EL (cell line): ENCODE measurements around the gene PELI3.
"Not testable (repeated sequence)": the region's sequence is repeated elsewhere in the genome, so short reads cannot be mapped to it uniquely, and the experiment has no call there.

Source experiments
- DNase-seq: peaks from one replicate; pipeline ENCODE4 v3.0.0-alpha.2; 2016

The PELI3 gene

DNA sequence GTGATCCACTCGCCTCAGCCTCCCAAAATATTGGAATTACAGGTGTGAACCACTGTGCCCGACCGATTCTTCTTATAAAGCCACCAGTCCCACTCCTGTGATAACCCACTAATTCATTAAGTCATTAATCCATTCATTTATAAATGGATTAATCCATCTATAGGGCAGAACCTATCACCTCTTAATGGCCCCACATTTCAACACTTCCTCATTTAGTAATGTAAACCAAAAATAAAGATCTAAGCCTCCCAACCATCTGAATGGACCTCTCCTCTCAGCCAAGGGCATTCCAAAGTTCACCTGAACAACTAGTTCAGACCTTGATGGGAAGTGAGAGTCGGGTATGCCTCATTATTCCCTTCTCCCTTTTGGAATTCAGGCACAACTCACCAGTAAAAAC, 18.2 kb upstream of the PELI3 start:
- no peak for DNase-seq

DNA sequence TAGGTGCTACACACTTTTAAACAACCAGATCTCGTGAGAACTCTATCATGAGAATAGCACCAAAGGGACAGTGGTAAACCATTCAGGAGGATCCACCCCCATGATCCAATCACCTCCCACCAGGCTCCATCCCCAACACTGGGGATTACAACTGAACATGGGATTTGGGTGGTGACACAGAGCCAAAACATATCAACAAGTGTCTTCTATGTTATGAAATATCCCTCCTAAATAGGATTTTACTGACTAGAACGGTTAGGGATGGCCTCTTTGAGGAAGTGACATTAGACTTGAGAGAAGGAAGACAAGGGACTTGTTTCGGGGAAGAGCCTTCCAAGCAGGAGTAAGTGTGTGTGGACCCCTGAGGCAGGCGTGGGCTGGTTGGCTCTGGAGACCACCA, 16.1 kb upstream of the PELI3 start:
- DNase-seq: no peak

DNA sequence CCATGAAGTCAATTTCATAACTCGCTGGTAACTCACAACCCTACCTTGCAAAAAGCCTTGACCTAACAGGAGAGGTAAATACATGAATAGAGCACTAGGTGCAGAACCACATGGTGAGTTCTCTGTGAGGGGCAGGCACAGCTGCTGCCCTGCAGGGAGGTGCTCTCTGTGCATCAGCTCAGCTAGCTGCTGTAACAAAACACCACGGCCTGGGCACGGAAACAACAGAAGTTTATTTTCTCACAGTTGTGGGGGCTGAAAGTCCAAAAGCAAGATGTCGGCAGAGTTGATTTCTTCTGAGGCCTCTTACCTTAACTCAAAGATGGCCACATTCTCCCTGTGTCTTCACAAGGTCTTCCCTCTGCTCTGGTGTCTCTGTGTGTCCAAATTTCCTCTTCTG, 15.0 kb upstream of the PELI3 start:
- no peak for DNase-seq

DNA sequence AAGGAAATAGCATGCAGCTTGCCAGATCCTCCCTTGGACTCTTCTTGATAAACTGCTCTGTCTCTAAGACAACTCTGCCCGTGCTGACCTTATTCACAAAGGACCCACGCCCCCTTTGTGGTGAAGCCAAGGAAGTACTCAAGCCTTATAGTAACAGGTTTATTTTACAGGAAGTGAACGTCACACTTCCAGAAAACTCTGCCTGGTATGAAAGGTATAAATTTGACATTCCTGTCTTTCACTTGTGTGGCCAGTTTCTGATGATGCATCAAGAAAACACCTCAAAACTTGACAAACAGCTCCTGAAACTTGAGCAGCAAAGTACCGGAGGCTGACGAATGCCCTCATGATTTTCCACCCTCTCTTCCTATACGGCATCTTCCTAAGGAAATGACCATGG, 12.5 kb upstream of the PELI3 start:
- no peak for DNase-seq

DNA sequence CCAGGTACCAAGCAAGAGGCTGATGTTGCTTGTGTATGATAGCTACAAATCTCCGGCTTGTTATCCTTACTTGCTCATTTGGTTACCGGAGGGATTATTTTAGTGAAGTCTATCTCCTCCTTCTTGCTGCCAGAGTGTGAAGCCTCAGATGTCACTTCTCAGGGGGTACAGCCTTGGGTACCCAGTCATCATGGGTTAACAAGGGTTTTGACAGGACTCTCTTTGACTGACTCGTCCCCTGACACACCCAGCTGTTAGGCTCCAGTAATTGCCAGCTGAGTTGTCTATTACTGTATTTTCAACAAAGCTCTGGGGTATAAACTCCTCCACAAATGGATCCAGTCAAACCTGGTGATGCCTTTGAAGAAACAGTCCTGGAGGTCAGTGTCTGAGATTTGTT, 11.9 kb upstream of the PELI3 start:
- no peak for DNase-seq

DNA sequence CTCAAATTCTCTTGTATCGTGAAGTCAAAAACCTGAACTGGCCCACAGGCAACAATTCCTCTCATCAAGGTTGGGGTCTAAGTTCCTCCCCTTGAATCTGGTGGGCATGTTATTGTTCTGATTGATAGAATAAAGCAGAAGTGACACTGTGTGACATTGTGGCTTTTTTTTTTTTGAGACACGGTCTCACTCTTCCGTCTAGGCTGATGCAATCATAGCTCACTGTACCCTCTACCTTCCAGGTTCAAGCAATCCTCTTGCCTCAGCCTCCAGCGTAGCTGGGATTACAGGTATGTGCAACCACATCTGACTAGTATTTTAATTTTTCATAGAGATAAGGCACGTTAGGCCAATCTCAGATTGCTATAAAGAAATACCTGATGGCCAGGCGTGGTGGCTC, 8.9 kb upstream of the PELI3 start:
- no peak for DNase-seq

DNA sequence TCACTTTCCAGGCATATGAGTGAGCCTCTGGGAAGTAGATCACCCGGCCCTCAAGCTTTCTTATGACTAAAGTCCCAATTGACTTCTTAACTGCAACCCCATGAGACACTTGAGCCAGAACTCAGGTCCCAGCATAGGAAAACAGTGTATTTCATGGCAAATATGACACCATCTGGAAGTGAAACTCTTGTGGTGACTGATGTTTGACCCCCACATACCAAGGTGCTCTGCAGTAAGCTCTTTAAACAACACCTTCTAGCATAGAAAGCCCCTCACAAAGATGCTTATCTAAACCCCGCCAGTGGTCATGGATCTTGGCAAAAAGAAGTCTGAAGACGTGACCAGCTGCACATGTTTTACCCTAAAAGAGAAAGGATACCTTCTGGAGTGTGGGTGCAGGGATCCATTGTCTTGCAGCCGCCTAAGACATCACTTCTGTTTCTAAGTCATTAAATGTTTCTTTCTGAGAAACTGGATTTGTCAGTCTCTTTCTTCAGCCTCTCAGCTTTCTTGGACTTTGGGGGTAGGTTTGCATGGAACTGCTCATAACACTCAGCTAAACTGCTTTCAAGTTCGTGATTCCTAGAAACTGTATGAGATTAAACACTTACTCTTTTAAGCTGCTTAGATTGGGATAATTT, 7.4 kb upstream of the PELI3 start:
- no peak for DNase-seq

DNA sequence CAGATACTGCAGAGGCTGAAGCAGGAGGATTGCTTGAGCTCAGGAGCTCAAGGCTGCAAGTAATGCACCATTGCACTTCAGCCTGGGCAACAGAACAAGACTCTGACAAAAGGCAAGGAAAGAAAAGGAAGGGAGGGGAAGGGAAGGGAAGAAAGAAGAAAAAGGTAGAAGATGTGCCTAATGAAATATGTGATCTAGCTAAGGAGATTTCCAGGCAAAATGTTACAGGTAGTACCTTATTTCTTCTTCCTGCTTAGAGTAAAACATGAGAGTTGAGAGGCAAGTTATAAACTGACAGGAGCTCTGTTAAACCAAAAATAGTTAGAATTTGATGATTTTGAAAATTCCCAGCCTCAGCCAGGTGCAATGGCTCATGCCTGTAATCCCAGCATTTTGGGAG, 4.7 kb upstream of the PELI3 start:
- DNase-seq: no peak

DNA sequence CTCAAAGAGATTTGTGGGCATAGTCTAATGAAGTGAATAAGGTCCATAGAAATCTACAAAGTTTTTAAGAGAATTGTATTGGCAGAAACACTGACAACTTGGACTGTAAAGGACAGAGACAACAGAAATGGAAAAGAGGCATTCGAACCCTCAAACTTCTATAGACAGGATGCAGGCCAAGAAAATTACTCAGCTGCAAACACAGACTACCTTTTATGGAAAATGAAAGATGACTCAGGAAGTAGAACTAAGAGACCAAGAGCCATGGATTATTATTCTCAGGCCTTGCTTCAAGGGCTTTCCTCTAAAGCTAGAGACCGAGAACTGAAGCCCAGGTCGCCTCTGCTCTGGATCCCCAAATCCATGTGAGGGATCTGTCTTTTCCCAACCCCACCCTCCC, 3.8 kb upstream of the PELI3 start:
- DNase-seq: no peak

DNA sequence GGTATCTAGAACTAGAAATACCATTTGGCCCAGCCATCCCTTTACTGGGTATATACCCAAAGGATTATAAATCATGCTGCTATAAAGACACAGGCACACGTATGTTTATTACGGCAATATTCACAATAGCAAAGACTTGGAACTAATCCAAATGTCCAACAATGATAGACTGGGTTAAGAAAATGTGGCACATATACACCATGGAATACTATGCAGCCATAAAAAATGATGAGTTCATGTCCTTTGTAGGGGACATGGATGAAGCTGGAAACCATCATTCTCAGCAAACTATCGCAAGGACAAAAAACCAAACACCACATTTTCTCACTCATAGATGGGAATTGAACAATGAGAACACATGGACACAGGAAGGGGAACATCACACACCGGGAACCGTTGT, 2.6 kb upstream of the PELI3 start:
- DNase-seq: not testable (repeated sequence)

DNA sequence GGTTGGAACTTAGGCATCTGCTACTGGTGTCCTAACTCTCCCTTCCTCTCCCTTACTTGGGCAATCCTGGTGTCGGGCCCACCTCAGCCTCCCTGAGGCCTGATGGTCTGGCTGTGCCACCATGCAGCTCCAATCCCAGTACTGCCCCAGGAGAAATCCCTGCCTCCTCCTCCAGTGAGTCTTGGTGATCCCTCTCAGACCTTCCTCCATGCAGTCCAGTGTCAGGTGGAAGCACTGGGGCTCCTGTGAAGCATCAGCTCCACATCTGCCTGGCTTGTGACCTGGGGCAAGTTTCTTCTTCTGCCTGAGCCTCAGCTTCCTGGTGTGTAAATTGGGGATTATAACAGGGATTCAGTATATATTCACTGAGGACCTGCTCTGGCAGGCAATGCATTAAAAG, 1.8 kb upstream of the PELI3 start:
- no peak for DNase-seq

DNA sequence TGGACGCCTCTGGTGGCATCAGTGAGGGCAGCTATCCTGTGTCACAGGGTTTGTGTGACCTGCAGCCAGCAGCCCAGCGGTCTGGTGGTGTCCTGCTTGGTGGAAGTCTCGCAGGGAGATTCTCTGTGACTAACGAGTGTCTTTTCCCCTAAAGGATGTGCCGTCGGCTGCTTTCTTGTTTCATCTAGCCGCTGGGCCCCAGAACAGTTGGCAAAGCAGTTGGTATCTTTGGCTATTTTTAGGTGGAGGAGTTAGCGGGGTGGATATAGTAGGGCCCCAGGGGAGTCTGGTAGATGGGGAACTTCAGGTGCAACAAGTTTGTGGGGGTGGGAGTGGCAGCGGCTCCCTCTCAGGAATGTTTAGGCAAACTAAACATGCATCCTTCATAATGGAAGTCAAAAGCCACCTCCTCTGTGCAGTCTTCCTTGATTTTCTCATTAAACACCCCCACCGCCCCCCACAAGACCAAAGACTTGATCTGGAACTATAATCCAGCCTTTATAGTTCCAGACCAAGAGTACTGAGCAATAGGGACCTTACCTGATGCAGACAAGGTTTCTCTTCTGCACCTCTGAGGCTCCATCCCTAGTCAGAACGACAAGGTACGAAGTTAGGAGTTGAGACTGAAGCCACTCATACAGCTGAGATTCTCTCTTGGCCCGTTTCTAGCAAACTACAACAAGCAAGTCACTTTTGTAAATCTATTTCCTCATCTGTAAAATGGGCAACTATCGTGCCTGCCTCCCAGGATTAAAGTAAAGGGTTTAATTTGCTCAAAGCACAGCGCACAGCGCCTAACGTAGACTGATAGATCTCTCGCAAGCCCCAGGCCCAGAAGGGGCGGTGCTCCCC, 1.1 kb upstream of the PELI3 start:
- no peak for DNase-seq

DNA sequence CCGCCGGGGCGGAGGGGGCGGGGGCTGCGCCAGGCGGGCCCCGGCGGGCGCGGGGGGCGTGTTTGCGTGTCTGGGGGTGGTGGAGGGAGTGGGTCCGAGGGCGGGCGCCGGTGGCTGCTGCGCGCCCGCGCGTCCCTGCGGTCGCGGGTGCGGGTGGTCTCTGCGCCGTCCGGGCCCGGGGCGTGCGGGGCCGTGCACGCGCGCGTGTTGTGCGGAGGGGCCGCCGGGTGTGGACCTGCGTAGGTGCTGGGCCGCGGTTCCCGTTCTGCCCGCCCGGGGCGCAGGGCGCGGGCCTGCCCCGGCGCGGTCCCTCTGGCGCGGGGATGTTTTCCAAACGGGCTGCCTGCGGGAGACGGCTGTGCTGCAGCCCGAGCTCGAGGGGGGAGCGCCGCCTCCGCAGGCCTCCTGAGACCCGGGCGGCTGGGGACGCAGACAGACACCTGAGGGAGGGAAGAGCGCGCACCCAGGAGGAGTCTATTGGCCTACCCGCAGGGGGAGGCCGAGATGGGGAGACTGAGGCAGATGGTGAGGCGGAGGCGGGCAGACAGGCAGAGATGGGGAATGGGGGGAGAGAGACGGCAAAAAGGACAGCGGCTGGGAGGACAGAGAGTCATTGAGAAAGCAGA, 442 bp downstream of the PELI3 start:
- DNase-seq: peak; percentile 40

DNA sequence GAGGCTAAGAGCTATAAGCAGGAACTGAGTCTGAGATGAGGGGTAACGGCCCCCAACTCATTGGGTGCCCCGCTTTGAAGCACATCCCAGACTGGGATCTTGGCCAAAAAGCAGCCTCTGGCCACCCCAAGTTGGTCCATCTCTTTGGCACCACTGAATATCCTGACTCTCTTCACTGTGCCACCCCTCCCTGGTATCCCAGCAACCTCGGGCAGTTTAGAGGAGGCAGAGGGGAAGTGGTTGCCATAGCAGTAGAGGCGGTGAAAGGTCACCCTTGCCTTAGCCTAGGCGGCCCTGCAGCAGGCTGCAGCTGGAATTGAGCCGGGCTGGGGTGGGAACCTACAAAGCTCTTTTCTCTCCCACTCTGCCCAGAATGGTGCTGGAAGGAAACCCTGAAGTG, 1.1 kb downstream of the PELI3 start:
- DNase-seq: no peak

DNA sequence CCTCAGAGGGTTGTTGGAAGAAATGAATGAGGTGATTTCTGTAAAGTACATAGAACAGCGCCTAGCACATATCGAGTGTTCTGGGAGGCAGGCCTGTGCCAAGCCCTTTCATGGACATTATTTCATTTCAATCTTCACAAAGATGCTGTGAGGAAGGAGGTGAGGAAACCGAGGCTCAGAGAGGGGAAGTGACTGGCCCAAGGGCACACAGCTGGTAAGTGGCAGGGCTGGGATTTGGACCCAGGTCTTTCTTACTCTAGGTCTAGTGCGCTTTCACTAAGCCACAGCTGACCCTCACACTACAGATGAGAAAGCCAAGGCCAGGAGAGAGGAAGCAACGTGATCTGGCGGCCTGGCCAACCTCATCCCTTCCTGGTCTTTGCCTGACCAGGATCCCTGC, 2.0 kb downstream of the PELI3 start:
- no peak for DNase-seq

DNA sequence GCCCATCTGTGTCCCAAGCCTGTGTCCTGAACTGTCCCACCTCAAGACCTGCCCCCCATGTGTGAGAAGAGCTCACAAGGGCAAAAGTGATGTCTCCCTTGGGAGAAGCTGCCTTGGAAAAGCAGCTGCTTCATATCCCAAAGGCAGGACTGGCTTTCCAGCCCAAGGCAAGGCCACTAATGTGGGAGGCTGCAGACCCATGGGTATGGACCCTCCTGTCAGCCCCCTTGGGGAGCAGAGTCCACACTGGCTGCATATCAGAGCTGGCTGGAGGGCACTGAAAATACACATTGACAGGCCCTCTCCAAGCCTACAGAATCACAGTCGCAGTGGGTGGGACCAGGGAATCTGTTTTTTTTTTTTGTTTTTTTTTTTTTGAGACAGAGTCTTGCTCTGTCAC, 2.7 kb downstream of the PELI3 start:
- DNase-seq: no peak

DNA sequence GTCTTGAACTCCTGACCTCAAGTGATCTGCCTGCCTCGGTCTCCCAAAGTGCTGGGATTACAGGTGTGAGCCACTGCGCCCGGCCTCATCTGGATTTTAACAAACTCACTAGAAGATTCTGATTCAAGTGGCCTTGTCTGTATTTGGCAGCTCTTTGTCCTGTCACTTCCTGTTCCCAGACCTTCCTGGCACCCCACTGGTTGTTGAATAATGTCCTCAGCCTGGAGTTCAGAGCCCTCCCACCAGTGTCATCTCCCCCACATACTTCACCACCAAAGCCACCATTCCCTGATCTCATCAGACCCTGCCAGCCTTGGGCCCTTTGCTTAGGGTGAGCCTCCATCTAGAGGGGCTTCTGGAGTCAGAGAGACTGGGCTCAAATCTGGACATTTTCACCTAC, 3.3 kb downstream of the PELI3 start:
- no peak for DNase-seq

DNA sequence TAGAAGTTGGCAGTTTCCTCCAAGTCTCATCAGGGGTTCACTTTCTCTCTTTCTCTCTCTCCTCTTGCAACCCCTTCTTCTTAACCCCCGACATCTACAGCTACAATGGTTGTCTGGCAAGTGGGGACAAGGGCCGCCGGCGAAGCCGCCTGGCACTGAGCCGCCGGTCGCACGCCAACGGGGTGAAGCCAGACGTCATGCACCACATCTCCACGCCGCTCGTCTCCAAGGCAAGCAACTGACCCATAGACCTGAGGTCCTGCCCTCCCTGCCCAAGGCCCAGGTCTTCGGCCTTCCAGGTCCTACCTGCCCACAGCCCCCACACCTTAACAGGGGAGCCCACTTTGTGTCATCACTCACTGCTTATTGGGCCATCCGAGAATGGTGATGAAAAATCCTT, 4.4 kb downstream of the PELI3 start:
- DNase-seq: no peak

DNA sequence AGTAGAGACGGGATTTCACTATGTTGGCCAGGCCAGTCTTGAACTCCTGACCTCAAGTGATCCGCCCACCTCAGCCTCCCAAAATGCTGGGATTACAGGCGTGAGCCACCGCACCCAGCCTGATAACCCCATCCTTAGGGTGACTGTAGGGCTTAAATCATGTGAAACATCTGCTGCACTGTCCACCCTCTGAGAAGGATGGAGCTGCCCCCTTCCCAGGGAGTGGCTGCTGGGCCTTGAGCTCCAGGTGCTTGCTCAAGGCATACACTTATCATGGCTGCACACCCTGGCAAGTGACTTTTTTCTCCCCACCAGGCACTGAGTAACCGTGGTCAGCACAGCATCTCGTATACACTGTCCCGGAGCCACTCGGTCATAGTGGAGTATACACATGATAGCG, 5.3 kb downstream of the PELI3 start:
- no peak for DNase-seq

DNA sequence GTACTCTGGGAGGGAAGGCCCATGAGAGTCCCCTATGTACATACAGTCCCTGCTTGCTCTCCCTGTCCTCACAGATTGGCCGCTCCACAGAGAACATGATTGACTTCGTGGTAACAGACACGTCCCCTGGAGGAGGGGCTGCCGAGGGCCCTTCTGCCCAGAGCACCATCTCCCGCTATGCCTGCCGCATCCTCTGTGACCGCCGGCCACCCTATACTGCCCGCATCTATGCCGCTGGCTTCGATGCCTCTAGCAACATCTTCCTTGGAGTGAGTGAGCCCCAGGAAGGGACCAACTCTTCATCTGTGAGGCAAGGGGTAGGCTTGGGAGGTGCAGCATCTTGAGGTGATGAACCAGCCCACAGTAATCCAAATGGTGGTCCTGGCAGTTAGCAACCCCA, 6.5 kb downstream of the PELI3 start:
- no peak for DNase-seq

DNA sequence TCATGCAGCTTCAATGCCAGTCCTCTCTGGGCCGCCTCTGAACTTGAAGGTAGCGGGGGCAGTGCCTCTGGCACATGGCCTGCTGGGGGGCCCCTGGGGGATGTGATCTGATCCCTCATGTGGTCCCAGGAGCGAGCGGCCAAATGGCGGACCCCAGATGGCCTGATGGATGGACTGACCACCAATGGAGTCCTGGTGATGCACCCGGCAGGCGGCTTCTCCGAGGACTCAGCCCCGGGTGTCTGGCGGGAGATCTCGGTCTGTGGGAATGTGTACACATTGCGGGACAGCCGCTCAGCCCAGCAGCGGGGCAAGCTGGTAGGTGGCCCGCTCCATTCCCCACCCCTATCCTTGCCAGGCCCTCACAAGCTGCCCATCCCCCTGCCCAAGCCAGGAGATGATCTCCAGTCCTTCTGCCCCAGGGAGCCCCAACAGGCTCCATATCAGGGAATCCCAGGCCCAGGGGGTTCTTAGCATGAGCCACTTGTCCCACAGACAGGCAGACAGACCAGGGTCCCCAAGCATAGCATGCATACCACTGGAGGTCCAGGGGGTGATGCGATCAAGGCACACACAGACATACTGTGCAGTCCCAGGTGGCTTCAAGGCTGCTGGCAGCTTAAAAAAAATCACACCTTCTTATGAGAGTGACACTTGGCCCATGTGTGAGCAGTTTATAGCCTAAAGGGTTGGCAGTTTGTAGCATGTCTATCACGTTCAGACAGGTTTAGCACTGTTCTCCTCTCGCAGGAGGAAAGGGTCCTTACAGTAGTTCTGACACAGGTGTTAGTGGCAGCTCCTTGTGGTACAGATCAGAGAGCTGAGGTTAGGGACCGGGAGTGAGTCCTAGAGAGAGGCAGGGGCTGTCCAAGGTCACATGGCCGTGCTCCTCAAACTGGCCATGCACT, 7.2 kb downstream of the PELI3 start:
- no peak for DNase-seq

DNA sequence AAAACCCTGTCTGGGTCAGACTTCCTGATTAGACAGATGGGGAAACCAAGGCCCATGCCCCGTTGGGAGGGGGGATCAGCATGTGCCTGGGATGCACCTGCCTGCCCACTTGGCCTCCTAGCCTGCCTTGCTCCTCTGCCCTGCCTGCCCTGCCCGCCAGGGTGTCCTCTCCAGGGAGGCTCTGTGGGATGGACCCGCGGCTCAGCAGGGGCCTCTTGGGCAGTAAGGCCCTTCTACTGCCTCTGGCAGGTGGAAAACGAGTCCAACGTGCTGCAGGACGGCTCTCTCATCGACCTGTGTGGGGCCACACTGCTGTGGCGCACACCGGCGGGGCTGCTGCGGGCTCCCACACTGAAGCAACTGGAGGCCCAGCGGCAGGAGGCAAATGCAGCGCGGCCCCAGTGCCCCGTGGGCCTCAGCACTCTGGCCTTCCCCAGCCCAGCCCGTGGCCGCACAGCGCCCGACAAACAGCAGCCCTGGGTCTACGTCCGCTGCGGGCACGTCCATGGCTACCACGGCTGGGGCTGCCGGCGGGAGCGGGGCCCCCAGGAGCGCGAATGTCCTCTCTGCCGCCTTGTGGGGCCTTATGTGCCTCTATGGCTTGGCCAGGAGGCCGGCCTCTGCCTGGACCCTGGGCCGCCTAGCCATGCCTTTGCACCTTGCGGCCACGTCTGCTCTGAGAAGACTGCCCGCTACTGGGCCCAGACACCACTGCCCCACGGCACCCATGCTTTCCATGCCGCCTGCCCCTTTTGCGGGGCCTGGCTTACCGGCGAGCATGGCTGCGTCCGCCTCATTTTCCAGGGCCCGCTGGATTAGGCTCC, 8.9 kb downstream of the PELI3 start:
- no peak for DNase-seq
